Hippocampal formation (tissue), 2 donors: Measurements from ENCODE around the gene TMEM151A.

Experiments
- DNase-seq, 2 donors: peaks; one replicate each; lab custom pipeline; 2025; lab: John Stamatoyannopoulos, UW

The TMEM151A gene

DNA sequence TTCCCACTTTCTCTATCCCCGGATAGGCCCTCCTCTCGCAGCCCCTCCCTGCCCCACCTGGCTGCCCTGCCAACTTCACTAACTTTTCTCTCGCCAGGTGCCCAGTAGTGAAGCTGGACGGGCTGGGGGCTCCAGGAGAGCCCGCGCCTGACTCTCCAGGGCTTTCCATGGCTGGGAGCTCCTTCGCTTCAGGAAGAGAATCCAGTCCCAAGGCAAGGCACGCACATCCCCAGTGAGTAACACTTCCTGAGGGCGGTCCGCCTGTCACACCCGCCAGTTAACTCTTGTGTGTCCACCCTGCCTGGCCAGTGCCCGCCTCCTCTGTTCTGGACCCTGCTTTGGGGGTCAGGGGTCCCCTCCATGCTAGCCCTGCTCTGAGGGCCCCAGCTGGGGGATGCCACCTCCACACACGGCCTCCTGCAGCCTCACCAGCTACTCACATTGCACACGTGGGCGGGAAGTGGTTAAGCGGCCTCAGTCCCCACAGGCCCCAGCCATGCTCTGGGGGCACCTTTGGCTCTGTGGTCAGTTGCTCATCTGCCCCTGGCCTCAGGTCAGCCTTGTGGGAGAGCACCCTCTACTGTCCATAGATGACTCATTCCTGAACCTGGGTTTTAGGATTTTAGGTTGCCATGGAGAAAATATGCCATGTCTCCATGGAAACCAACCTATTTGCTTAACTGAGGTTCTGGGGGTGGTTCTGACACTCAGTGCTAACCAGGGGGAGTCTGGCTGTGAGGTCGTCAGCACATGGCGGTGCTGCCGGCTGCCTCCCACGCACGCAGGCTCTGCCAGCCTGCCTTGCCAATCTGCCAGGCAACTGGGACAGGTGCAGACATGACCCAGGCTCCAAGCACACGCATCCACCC lies 44.8 kb downstream of the TMEM151A start, which contains the start of gene RIN1:
Gene RIN1, minus strand, starts transcription at position 201 of the 869 bp plus-strand sequence. Its CDS starts 32 bp downstream, at position 169.
- DNase-seq, result peak in 1 of 2 donors; percentile 57

GRCh38 chr11:66337103-66337899 lies 45.6 kb downstream of the TMEM151A start:
- no peak for DNase-seq

GRCh38 chr11:66338276-66339161 lies 46.8 kb downstream of the TMEM151A start:
- no peak for DNase-seq

DNA sequence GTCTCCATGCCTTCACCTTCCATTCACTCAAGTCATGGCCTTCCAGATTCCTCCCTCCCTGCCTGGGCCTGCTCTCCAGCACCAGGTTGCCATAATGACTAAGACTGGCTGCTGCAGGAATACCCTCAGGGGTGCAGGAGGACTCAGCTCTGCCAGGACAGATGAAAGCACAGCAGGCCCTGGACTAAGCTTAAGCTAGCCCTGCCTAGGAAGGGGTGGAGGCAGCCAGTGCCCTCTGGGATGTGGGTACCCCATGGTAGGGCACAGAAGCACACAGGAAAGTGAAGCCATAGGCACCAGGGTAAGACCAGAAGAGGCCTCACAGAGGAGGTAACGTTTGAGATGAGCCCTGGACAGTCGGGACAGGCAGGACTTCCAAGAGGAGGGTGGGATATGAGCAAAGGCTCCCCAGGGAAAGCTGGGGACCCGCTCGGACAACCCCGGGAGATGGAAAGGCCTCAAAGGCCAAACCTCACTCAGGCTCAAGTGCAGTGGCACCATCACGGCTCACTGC lies 47.5 kb downstream of the TMEM151A start:
- DNase-seq, result no peak

GRCh38 chr11:66339686-66340483 lies 48.2 kb downstream of the TMEM151A start:
- no peak for DNase-seq

- no peak for DNase-seq
Observed at GRCh38 chr11:66340596-66341501, 49.2 kb downstream of the TMEM151A start.

DNA sequence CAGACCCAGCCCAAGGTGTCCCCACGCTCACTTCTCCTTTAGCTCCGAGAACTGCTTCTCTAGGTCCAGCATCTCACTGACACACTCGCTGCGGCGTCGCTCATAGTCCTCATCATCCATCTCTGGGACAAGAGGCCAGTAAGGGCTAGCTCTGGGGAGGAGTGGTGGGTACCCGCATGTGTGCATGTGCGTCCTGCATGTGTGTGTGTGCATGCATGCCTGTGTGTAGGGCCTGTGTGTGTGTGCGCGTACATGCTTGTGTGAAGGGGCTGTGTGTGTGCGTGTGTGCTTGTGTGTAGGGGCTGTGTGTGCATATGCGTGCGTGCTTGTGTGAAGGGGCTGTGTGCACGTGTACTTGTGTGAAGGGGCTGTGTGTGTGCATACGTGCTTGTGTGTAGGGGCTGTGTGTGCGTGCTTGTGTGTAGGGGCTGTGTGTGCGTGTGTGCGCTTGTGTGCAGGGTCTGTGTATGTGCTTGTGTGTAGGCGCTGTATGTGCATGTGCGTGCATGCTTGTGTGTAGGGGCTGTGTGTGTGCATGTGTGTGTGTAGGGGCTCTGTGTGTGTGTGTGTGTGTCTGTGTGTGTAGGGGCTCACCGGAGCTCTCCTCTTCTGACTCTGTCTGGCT lies 49.9 kb downstream of the TMEM151A start:
- no peak for DNase-seq

- DNase-seq, result no peak
Observed at GRCh38 chr11:66343176-66343575, 51.5 kb downstream of the TMEM151A start.

DNA sequence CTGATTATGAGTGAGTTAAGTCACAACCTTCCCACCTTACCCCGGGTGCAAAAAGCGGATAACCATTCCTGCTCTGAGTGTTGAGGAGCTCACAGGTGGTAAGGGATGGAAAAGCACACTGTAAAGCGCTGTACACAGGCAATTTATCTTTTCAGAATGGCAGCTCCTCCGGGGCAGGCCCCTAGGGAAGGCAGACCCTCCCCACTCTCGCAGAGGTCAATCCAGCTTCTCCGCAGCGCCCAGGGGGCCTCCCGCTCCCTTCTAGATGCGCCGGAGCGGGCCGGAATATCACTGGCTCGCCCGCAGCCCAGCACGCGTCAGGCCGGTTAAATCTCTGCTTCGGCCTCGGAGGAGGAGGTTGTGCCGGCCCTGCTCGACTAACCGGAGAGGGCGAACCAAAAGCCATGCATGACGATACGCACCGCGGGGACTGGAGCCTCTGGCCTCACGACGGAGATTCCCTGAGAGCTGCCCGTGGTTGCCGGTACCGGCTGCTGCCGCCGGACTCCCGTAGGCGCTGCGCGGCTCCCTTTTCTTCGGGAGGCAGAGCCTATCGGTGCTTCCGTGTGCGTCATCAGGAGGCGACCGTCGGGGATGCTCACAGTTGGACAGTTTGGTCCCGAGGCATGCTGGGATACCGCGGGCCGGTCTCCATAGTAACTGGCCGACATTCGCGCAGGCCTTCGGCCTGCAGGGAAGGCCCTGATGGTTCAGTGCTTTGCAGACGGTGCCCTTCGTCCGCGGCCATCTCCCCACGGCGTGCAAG lies 53.0 kb downstream of the TMEM151A start, which contains the start of gene BRMS1:
Gene BRMS1, minus strand, starts transcription at position 555 of the 766 bp plus-strand sequence. CDS start 2,870 bp downstream, outside the sequence.
- DNase-seq, result peak; percentile 89 to 94

- no peak for DNase-seq
Observed at GRCh38 chr11:66345316-66345649, 53.6 kb downstream of the TMEM151A start.
